Glutamatergic neuron (in vitro differentiated cells): ENCODE results near the gene SRGAP1. TPM values are rescaled to one million over a fixed set of nuclear protein-coding genes. Genes with fewer than 3 reads are reported as not detected.

Experiments used
- DNase-seq: peaks from one replicate; pipeline ENCODE4 v3.0.0; 2022
- H3K27ac Mint-ChIP-seq: one replicate; pipeline ENCODE4 v1.8.0; 2020; ENCODE audit warnings: mild to moderate bottlenecking, mixed read lengths, inconsistent platforms; ENCODE audit not compliant: unreplicated experiment
- H3K27me3 Mint-ChIP-seq: one replicate; pipeline ENCODE4 v1.8.0; 2020; ENCODE audit warnings: mild to moderate bottlenecking, moderate library complexity, mixed read lengths, inconsistent platforms; ENCODE audit not compliant: unreplicated experiment
- H3K36me3 Mint-ChIP-seq: one replicate; pipeline ENCODE4 v1.8.0; 2020; ENCODE audit warnings: mild to moderate bottlenecking, mixed read lengths, inconsistent platforms; ENCODE audit not compliant: unreplicated experiment
- H3K4me1 Mint-ChIP-seq: one replicate; pipeline ENCODE4 v1.8.0; 2020; ENCODE audit warnings: mild to moderate bottlenecking, low read depth, mixed read lengths, inconsistent platforms; ENCODE audit not compliant: unreplicated experiment
- H3K4me3 Mint-ChIP-seq: one replicate; pipeline ENCODE4 v1.8.0; 2020; ENCODE audit warnings: mild to moderate bottlenecking, mixed read lengths, inconsistent platforms; ENCODE audit not compliant: unreplicated experiment
- H3K9me3 Mint-ChIP-seq: one replicate; pipeline ENCODE4 v1.8.0; 2020; ENCODE audit warnings: mild to moderate bottlenecking, moderate library complexity, mixed read lengths, inconsistent platforms; ENCODE audit not compliant: unreplicated experiment
- total RNA-seq: library from RNA; stranded (reverse); fragmentation: NEBNext Ultra II Directional; extraction: Animal tissue kit (Norgen Biotek cat#: 25700); gene quantifications from one replicate; pipeline ENCODE4 v1.2.1, GENCODE V29; 2021; ENCODE audit not compliant: unreplicated experiment
- TF ChIP-seq, protein P1 (sequence below): fragments of 200-600 bp; sonication (generic); IDR thresholded peaks from one replicate; pipeline ENCODE4 v1.5.0; 2021; ENCODE audit not compliant: partially characterized antibody, unreplicated experiment

SRGAP1 gene
- total RNA-seq, 1 donor from 2014 or later = 52.0 TPM

GRCh38 chr12:64006211-64006825, 161.8 kb downstream of the SRGAP1 start:
- Mint-ChIP-seq H3K9me3 (peaks cover 1% of the 10 kb centered on the region), H3K4me1 (no peaks in the 10 kb centered on the region), H3K27me3 (peaks cover 4% of the 10 kb centered on the region), H3K36me3 (peaks cover 5% of the 10 kb centered on the region), H3K4me3 (no peak overlapping the region), H3K27ac (no peak overlapping the region)
- no peak for DNase-seq
- TF ChIP-seq, protein P1, sequence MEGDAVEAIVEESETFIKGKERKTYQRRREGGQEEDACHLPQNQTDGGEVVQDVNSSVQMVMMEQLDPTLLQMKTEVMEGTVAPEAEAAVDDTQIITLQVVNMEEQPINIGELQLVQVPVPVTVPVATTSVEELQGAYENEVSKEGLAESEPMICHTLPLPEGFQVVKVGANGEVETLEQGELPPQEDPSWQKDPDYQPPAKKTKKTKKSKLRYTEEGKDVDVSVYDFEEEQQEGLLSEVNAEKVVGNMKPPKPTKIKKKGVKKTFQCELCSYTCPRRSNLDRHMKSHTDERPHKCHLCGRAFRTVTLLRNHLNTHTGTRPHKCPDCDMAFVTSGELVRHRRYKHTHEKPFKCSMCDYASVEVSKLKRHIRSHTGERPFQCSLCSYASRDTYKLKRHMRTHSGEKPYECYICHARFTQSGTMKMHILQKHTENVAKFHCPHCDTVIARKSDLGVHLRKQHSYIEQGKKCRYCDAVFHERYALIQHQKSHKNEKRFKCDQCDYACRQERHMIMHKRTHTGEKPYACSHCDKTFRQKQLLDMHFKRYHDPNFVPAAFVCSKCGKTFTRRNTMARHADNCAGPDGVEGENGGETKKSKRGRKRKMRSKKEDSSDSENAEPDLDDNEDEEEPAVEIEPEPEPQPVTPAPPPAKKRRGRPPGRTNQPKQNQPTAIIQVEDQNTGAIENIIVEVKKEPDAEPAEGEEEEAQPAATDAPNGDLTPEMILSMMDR = no peak

- peaks cover 5% of the 10 kb centered on the region for H3K36me3 Mint-ChIP-seq
- H3K27ac Mint-ChIP-seq = no peak overlapping the region
- no peak overlapping the region for H3K4me3 Mint-ChIP-seq
- peaks cover 1% of the 10 kb centered on the region for H3K9me3 Mint-ChIP-seq
- DNase-seq = no peak
- H3K4me1 Mint-ChIP-seq = no peaks in the 10 kb centered on the region
- H3K27me3 Mint-ChIP-seq = peaks cover 2% of the 10 kb centered on the region
- TF ChIP-seq, protein P1 = no peak
Measured at GRCh38 chr12:64007853-64008252, 163.4 kb downstream of the SRGAP1 start.

DNA sequence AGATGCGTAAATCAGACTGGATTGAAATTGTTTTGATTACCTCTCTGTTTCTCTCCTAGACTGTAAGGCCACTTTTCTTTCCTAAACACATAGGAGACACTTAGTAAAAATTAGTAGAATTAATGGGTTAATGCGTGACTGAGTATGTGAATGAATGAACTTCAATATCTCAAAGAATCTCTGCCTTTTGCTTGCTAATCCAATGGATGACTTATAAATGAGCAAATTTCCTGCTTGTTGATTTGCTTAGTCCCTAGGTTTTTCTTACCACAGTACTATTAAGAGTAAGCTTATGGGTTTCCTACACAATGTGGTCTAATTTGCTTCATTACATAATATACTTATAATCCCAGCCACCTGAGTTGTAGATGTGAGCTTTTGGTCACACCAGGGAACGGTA, 164.1 kb downstream of the SRGAP1 start:
- Mint-ChIP-seq H3K27me3 (no peaks in the 10 kb centered on the region), H3K4me1 (no peaks in the 10 kb centered on the region), H3K9me3 (peaks cover 1% of the 10 kb centered on the region), H3K27ac (no peak overlapping the region), H3K36me3 (peaks cover 5% of the 10 kb centered on the region), H3K4me3 (no peak overlapping the region)
- TF ChIP-seq, protein P1 = no peak
- DNase-seq = no peak

DNA sequence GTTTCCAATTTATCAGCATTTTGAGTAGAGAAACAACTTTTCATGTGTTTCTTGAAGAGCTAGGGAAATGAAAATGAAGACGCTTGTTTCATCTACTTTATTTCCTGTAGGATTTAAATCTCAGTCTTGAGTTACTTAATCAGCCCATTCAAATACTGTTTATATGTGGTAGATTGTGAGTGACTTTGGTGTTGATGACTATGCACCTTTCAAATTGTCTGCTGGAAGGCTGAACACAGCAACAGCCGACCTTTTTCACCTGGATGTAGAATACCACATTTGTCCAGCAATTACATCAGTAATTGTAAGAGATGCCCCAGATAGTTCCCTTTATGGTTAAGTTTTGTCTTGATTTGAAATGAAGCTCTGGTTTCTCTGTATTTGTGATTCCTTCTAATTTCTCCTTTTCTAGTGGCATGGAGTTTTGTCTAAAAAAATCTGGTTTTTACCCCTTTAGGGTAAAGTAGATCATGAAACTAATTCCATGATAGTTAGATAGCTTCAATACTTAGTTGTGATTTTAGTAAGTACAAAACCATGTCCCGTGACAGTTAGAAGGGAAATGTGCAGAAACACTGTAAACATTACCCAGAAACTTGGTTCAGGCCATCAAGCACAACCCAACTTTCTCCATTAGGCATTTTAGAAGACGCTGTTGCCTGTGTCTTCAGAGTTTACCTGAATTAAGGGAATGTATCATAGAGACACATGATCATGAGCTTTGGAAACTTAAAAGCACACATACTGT, 165.0 kb downstream of the SRGAP1 start:
- Mint-ChIP-seq H3K27me3 (no peaks in the 10 kb centered on the region), H3K27ac (no peak overlapping the region), H3K36me3 (peaks cover 5% of the 10 kb centered on the region), H3K4me3 (no peak overlapping the region), H3K4me1 (no peaks in the 10 kb centered on the region), H3K9me3 (peaks cover 1% of the 10 kb centered on the region)
- TF ChIP-seq, protein P1 = no peak
- no peak for DNase-seq

- no peak overlapping the region for H3K4me3 Mint-ChIP-seq
- TF ChIP-seq, protein P1 = no peak
- no peaks in the 10 kb centered on the region for H3K27me3 Mint-ChIP-seq
- no peak overlapping the region for H3K27ac Mint-ChIP-seq
- H3K4me1 Mint-ChIP-seq = no peaks in the 10 kb centered on the region
- DNase-seq = no peak
- peaks cover 1% of the 10 kb centered on the region for H3K9me3 Mint-ChIP-seq
- H3K36me3 Mint-ChIP-seq = peaks cover 5% of the 10 kb centered on the region
Measured at GRCh38 chr12:64010069-64010686, 165.7 kb downstream of the SRGAP1 start.
